Measurements from ENCODE around the gene SPHK2. TPM values are rescaled to one million over a fixed set of nuclear protein-coding genes. Genes with fewer than 3 reads are reported as not detected.

The SPHK2 gene
- total RNA-seq, 4 donors from 2014 or later, result 7.2 to 17.9 (median 13.7) TPM

GRCh38 chr19:48603449-48603848 is 15.9 kb upstream of the SPHK2 start:
- WGBS, 2 donors (ENCODE audit: low coverage in 1 of 2), result 80% methylated on average over 3 of the region's 39 CpGs; no CpG with 5 or more reads in 1 of the 2 donors
- peaks cover 17% of the 10 kb centered on the region for H3K27me3 ChIP-seq
- no peak overlapping the region for H3K27ac ChIP-seq
- H3K4me1 ChIP-seq, result no peaks in the 10 kb centered on the region
- no peak for ATAC-seq
- no peak overlapping the region for H3K4me3 ChIP-seq
- H3K36me3 ChIP-seq, result no peaks in the 10 kb centered on the region
- TF ChIP-seq POLR2AphosphoS5 (IDR thresholded peaks at IDR 0.05) (no peak), EP300 (IDR thresholded peaks at IDR 0.05) (no peak), POLR2A (IDR thresholded peaks at IDR 0.05) (no peak), CTCF (IDR thresholded peaks at IDR 0.05) (no peak)
- H3K9me3 ChIP-seq, result no peaks in the 10 kb centered on the region

DNA sequence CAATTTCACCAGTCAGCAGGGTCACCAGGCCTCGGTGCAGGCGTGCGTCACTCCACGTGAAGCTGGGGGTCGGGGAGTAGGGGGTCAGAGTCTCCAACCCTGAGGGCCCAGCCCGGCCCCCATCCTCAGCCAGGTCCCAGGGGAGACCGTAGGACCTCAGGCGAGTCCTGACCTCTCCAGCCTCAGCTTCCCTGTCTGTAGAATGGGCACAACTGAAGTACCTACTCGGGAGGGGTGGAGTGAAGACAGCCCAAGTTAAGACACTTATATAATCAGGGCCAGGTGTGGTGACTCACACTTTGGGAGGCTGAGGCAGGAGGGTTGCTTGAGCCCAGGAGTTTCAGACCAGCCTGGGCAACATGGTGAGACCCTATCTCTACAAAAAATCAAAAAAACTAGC is 15.5 kb upstream of the SPHK2 start:
- no peak for ATAC-seq
- no peak overlapping the region for H3K4me3 ChIP-seq
- no peaks in the 10 kb centered on the region for H3K9me3 ChIP-seq
- H3K36me3 ChIP-seq, result no peaks in the 10 kb centered on the region
- 80 to 89% methylated on average over 1 to 4 of the region's 9 CpGs for WGBS, 2 donors (ENCODE audit: low coverage in 1 of 2)
- H3K4me1 ChIP-seq, result no peaks in the 10 kb centered on the region
- peaks cover 14% of the 10 kb centered on the region for H3K27me3 ChIP-seq
- H3K27ac ChIP-seq, result no peak overlapping the region
- TF ChIP-seq CTCF (IDR thresholded peaks at IDR 0.05), result no peak
- TF ChIP-seq POLR2A (IDR thresholded peaks at IDR 0.05), result no peak
- no peak for TF ChIP-seq EP300 (IDR thresholded peaks at IDR 0.05)
- TF ChIP-seq POLR2AphosphoS5 (IDR thresholded peaks at IDR 0.05), result no peak

- no peak for TF ChIP-seq EP300 (IDR thresholded peaks at IDR 0.05)
- TF ChIP-seq POLR2A (IDR thresholded peaks at IDR 0.05), result no peak
- no peak for TF ChIP-seq POLR2AphosphoS5 (IDR thresholded peaks at IDR 0.05)
- TF ChIP-seq CTCF (IDR thresholded peaks at IDR 0.05), result no peak
- H3K9me3 ChIP-seq, result no peaks in the 10 kb centered on the region
- H3K4me1 ChIP-seq, result no peaks in the 10 kb centered on the region
- no peak within 1 kb of the TSS for H3K27ac ChIP-seq
- H3K27me3 ChIP-seq, result no peaks in the 10 kb centered on the region
- no CpG with 5 or more reads among the region's 39 CpGs for WGBS, 2 donors (ENCODE audit: low coverage in 1 of 2)
- ATAC-seq, result no peak
- H3K4me3 ChIP-seq, result no peak within 1 kb of the TSS
- no peaks in the 10 kb centered on the region for H3K36me3 ChIP-seq
Observed at GRCh38 chr19:48606463-48607358, 12.6 kb upstream of the SPHK2 start, which contains the start of gene SPACA4. TSS of gene SPACA4 (plus strand) at chr19:48606742. CDS start at chr19:48606979, 237 bp downstream.

DNA sequence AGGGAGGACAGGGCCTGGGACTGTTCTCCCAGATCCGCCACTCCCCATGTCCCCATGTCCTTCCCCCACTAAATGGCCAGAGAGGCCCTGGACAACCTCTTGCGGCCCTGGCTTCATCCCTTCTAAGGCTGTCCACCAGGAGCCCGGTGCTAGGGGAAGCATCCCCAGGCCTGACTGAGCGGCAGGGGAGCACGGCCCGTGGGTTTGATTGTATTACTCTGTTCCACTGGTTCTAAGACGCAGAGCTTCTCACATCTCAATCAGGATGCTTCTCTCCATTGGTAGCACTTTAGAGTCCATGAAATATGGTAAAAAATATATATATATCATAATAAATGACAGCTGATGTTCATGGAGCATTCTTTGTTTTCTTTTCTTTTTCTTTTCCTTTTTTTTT is 11.9 kb upstream of the SPHK2 start:
- Histone ChIP-seq H3K27ac (no peak overlapping the region), H3K36me3 (no peaks in the 10 kb centered on the region), H3K9me3 (no peaks in the 10 kb centered on the region), H3K4me3 (no peak overlapping the region), H3K27me3 (no peaks in the 10 kb centered on the region), H3K4me1 (no peaks in the 10 kb centered on the region)
- ATAC-seq, result no peak
- 79 to 85% methylated on average over 5 to 6 of the region's 7 CpGs for WGBS, 2 donors (ENCODE audit: low coverage in 1 of 2)
- TF ChIP-seq CTCF (IDR thresholded peaks at IDR 0.05) (no peak), POLR2A (IDR thresholded peaks at IDR 0.05) (no peak), EP300 (IDR thresholded peaks at IDR 0.05) (no peak), POLR2AphosphoS5 (IDR thresholded peaks at IDR 0.05) (no peak)

GRCh38 chr19:48608798-48609263 is 10.5 kb upstream of the SPHK2 start:
- no peak overlapping the region for H3K4me3 ChIP-seq
- TF ChIP-seq POLR2A (IDR thresholded peaks at IDR 0.05), result no peak
- no peak for TF ChIP-seq POLR2AphosphoS5 (IDR thresholded peaks at IDR 0.05)
- no peak for TF ChIP-seq EP300 (IDR thresholded peaks at IDR 0.05)
- no peak for TF ChIP-seq CTCF (IDR thresholded peaks at IDR 0.05)
- H3K36me3 ChIP-seq, result no peaks in the 10 kb centered on the region
- no peaks in the 10 kb centered on the region for H3K27me3 ChIP-seq
- 11% methylated on average over 4 of the region's 9 CpGs; no CpG with 5 or more reads in 1 of the 2 donors for WGBS, 2 donors (ENCODE audit: low coverage in 1 of 2)
- no peaks in the 10 kb centered on the region for H3K4me1 ChIP-seq
- no peak for ATAC-seq
- H3K9me3 ChIP-seq, result no peaks in the 10 kb centered on the region
- H3K27ac ChIP-seq, result no peak overlapping the region

All from gastroesophageal sphincter (tissue), 4 donors.